Activated CD8-positive, alpha-beta memory T cell treated with anti-CD3 and anti-CD28 coated beads, Interleukin-2, amount 50 U/mL, for 4 hours (primary cell): ENCODE data around the gene ZNF132.
"Not testable (repeated sequence)": the region's sequence is repeated elsewhere in the genome, so short reads cannot be mapped to it uniquely, and the experiment has no call there.

Experiments used
- DNase-seq: peaks from one replicate; pipeline ENCODE4 v3.0.0-alpha.2; 2020

Gene ZNF132

DNA sequence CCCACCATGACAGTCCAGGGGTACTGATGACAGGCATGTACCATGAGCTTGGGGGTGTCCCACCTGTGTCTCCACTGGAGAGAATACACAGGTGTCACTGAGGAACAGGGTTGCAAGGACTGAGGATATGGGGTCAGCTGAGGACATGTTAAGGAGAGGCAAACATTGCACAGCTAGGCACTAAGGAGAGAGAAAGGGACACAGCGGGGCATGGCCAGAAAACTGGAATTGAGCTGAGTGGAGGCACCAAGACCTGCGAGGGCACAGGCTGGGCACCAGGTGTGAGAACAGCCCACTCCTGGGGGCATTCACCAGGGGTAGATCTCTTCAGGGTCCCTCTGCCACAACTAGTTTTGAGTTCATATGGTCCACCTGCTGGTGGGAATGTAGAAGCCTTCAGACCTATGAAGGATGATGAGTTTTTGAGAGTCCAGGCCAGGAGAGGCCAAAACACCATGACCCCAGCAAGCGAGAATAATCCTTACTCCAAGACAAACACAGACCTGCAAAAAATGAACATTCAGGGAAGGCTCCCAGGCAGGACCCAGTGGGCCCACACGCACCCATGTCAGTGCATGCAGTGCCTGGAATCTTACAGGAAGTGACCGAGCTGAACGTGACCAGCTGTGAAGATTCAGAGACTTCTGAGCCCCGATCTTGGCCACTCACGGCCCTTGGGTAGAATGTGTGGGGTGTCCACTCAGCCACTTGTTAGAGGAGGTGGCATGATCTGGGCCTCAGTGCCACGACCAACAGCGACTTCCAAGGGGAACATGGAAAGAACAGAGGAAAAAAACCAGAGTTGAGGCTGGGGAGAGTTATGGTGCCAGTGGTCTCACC is 32.9 kb downstream of the ZNF132 start:
- DNase-seq, result no peak

DNA sequence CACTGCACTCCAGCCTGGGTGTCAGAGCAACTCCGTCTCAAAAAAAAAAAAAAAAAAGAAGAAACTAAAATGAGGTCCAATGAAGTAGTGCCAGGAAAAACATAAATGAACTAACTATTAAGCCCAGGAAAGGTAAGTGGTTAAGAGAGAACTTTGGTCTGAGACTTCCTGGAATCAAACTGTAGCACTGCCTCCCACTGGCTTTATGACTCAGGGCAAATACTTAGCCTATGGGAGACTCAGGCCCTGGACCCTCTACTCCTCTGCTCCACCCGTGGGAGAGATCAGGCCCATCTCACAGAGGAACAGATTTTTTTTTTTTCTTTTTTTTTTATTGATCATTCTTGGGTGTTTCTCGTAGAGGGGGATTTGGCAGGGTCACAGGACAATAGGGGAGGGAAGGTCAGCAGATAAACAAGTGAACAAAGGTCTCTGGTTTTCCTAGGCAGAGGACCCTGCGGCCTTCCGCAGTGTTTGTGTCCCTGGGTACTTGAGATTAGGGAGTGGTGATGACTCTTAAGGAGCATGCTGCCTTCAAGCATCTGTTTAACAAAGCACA is 36.0 kb downstream of the ZNF132 start:
- DNase-seq, result not testable (repeated sequence)

DNA sequence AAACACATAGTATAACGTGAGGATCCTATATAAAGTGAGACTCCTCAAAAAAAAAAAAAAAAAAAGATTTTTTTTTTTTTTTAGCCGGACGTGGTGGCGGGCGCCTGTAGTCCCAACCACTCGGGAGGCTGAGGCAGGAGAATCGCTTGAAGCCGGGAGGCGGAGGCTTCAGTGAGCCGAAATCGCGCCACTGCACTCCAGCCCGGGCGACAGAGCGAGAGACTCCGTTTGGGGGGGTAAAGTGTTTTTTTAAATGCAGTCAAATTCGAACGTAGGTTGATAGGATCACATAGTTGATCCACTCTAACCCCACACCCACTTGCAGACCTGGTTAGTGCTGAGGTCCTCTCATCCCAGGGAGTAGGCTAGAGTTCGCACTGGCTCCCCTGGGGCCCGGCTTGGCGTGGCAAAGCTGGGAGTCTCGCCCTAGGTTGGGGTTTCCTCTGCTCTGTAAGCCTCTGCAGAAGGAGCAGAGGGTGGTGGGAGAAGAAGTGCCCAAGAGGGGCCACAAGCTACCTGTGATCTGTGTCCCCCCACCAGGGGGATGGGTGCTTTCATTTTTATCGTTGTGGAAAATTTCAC is 38.0 kb downstream of the ZNF132 start:
- no peak for DNase-seq

DNA sequence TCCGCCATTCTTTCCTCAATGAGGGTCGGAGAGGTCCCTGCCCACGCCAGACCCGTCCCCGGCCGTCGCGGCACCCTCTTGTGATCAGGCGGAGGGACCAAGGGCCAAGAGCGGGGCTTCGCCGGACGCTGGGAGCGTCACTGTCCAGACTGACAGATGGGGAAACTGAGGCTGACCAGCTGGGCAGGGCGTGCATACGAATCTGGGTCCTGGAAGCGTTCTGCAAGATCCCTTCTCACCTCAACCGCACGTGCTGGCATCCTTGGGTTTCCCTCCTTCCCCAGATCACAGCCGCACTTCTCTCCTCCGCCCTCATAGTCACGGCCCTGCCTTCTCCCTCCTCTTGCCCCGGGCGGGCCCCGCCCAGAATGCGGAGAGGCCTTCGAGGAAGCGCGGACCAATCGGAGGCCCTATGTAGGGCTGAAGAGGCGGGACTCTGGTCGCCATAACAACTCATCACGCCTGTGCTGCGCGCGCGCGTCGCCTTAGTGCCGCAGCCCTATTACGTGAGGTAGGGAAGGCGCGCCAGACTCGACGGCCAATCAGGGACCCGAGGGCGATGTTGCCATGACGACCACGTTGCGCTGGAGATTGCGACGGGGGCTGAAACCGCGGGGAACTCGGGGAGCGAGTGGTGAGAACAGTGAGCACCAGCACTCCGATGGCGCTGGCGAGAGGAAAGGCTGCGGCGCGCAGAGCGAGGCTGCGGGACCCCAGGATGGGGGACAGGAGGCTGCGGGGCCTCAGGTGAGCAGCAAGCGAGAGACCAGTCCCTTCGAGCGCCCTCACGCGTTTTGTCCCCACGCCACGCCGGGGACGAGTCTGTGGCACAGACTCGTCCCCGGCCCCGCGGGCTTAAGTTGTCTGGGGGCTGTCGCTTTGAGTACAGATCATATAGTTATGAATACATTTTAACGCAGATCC is 38.8 kb downstream of the ZNF132 start:
- DNase-seq, result peak; percentile 99

DNA sequence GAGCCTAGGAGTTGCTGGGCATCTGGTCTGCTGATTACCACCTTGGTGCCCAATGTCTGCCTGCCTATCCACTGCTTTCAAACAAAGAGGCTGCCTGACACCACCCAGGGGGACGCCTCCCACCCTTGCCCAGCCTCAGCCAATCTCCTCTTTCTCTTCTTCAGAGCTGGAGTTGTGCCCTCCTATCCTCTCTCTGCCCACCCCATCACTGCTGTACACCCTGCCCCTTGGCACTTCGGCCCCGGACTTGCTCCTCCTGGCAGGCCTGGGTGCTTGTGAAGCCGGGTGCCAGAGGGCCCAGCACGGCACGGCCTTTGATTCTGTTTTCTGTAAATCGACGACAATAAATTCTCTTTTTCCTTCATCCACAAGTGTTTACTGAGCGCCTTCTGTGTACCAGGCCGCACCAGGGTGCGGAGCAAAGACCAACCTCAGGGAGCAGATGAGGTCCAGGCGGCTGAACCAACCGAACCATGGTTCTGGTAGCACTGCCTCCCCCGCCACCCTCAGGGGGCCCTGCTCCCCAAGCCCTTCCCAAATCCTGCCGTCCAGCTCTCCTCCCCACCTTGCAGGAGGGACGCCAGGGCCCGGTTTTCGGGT is 39.5 kb downstream of the ZNF132 start:
- no peak for DNase-seq

DNA sequence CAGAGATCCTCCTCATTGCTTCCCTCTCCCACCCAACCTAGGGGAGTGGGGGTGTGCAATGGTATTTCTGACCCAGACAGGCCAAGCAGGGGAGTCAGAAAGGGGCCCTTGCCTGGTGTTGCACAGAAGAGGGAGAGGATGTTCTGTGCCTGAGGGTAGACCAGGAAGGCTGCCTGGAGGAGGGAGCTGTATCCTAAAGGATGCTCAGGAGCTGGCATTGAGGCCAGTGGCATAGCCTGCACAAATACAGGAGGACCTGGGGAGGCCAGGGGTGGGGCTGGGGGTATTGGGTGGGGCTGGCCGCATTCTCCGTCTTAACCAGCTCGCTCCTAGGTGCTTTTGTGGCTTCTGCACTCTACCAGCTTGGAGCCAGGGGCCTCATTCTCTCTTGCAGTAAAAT is 40.0 kb downstream of the ZNF132 start:
- no peak for DNase-seq

DNA sequence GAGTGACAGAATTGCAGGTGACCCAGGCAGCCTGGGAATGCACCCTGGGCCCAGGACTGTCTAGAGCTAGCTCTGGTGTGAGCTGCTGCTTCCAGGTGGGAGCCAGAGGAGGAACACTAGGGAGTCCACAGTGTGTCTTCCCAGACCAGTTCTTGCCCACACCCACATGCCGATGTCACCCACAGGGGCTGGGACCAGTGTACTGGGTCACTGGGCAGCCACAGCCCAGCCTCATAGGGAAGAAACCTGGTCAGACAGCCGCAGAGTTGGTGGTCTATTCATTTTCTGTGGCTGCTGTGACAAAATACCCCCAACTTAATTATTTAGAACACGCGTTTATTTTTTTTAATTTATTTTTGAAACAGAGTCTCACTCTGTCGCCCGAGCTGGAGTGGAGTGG is 41.4 kb downstream of the ZNF132 start:
- no peak for DNase-seq

DNA sequence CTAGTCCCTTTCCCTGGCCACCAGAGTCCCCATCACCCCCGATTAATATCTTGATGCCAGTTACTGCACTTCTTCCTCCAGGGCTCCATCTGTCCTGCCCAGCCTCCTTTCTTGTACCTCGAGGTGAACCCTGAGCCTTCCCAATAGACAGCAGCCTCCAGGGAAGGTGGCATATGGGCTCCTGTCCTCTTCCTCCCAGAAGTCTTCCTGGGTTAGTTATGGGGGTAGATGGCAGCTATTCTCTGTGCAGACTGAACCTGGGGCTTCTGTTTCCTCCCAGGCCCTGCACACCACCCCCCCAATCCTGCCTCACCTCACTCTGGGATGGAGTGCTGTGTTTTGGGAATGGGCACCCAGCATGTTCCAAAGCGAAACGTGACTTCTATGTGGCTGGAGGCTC is 41.9 kb downstream of the ZNF132 start:
- DNase-seq, result no peak

DNA sequence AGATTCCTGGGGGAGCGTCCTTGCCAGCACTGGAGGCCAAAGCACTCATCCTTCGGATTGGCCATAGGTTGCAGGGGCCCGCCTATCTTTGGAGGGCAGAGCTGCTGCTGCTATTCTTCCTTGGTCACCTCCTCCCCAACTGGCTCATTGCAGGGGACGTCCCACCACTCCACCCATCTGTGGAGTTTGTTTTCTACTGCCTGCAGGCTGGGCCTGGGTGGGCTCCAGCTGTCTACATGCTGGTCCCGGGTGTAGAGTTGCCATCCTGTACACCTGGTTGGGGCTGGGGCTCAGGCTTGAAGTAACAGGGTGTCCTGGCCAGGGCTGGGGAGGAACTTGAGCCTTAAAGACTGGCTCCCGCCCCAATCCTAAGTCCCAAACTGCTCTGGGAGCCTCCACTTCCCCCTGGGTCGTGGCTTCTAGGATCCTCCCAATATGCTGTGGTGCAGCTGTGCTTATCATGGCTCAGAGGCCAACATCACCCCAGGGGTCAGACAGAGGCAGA is 42.4 kb downstream of the ZNF132 start:
- DNase-seq, result no peak

DNA sequence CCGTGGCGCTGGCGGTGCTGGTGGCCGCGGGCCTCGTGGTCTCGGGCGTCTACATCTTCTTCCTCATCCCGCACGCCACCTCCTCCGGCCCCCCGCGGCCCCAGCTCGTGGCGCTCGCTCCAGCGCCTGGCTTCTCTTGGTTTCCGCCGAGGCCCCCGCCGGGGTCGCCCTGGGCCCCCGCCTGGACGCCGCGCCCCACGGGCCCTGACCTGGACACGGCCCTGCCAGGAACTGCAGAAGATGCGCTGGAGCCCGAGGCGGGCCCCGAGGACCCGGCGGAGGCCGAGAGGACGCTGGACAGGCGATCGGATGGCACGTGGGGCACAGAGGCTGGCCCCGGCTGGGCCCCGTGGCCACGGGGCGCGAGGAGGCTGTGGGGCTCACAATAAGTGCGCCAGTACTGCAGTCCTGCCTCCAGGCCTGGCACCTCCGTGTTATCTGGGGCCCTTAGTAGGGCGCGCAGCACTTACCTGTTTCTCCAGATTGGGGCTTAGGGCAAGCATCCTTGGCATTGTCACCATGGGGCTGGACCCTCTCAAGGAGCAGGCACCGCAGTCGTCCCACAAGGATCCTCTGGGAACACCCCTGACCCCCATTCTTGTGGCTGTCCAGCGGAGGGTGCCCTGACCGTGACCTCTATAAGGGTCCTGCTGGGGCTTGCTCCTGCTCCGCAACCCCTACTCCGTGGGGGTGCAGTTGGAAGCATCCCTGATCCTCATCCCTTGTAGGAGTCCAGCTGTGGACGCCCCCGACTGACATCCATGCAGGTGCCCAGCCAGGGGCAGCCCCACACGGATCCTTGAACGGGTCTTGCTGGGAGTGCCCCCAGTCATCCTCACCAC is 43.0 kb downstream of the ZNF132 start:
- DNase-seq, result no peak

DNA sequence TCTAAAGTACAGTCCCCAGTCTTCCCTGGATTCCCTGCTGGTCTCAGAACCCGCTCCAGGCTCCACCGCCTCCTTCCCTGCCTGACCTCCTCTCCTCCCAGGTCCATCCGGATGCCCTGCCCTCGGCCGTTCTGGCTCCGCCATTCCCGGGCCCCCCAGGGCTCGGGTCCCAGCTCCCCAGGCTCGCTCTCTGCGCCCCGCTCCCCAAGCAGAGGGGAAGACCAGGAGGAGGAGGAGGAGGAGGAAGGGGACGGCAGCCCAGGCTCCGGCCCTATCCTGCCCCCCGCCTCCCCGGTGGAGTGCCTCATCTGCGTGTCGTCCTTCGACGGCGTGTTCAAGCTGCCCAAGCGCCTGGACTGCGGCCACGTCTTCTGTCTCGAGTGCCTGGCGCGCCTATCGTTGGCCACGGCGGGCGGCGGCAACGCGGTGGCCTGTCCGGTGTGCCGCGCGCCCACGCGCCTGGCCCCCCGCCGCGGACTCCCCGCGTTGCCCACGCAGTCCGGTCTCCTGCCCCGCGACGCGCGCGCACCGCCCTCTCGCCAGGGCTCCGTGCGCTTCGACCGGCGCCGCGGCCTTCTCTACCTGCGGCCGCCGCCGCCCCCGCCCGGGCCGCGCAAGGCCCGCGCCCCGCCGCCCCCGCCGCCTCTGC is 43.9 kb downstream of the ZNF132 start:
- DNase-seq, result no peak

DNA sequence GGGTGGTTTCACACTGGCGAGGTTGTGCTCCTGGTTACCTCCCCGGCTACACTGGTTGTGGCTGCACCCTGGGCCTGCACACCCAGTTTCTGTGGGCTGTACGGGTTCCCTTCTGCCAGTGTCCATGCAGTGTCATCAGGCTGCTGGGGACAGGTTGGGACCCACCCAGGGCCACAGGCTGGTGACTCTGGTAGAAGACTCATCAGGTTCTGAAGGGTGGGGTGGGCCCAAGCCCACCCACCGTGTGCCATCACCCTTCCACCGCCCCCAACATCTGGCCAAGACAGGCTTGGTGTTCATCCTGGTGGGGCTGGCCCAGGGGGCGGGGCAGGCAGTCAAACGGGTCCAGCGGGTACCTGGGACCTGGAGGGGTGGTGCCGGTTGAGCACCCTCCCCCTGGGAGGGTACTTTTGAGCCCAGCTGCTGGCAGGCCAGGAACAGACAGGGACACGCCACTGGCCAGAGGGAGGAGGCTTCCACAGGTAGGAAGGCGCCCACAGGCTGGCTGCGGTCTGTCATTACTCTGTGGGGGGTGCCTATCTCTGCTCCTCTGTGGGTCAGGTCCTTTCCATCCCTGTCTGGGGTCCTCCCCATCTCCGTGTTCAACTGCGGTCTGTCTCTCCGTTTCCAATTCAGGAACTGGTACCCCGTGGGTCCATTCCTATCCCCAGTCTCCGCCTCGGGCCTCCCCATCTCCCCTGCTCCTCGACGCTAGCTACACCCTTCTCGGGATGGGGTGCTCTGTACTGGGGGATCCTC is 44.6 kb downstream of the ZNF132 start, which contains the start of gene RNF225:
Gene RNF225 (plus strand): TSS at position 437 of the 759 bp plus-strand sequence. CDS start 434 bp downstream, outside the sequence.
- DNase-seq, result no peak

DNA sequence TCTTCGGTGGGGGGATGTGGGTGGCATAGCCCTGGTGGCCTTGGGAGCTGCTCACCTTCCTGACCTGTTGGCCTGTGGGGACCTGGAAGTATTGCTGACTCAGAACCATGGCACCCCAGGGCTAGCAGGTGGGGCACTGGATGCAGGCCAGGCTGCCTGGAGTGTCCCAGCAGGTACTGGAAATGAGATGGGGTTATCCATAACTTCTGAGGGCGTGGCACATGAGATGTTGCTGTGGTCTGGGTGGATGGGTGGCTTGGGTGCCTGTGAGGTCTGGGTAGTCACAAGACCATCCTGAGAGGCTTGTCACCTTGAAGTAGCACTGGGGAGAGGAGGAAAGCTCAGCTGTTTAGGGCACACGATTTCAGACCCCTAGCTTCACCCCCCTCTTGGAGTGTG is 45.1 kb downstream of the ZNF132 start:
- DNase-seq, result no peak

DNA sequence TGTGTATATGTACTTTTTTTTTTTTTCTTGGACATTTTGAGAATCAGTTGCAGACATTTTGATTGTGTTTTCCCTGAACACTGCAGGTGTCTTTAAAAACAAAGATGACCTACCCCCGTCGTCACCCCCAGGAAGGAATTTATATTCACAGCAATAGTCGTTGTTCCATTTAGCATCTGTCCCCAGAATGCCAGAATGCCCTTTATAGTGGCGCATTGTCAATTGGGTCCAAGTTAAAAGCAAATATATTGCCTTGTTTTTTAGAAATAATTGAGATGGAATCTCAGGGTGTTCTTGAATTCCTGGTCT is 46.3 kb downstream of the ZNF132 start:
- no peak for DNase-seq

DNA sequence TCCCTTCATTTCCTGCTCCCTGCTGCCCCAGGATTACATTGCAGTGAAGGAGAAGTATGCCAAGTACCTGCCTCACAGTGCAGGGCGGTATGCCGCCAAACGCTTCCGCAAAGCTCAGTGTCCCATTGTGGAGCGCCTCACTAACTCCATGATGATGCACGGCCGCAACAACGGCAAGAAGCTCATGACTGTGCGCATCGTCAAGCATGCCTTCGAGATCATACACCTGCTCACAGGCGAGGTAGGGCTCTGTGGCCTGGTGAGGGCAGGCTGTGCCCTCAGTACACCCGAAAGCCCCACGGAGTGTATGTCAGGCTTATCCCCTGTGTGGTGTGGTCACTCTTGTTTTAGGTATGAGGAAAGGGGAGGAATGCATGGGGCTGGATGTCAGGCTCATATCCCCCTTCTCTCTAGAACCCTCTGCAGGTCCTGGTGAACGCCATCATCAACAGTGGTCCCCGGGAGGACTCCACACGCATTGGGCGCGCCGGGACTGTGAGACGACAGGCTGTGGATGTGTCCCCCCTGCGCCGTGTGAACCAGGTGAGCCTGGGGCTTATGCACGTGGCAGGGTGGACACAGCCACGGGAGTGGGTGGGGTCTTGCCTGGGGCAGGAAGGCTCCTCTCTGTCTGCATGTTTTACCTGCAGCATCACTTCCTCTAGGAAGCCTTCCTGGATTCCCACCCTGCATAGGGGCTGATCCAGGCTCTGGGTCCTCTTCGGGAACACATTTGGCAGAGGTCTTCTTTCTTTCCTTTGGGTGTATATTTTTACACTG is 46.8 kb downstream of the ZNF132 start:
- no peak for DNase-seq

DNA sequence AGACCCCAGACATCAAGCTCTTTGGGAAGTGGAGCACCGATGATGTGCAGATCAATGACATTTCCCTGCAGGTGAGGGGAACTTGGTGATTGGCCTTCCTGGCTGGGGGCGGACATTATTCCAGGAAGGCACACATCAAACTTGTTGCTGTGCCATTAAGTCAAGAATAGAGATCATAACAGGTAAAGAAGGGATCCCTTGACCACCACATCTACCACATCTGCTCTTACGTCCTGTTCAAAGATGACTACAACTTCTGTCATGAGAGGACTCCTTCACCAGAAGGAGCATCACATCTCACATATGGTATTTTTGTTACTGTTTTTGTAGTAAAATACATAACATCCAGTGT is 51.8 kb downstream of the ZNF132 start:
- DNase-seq, result no peak

DNA sequence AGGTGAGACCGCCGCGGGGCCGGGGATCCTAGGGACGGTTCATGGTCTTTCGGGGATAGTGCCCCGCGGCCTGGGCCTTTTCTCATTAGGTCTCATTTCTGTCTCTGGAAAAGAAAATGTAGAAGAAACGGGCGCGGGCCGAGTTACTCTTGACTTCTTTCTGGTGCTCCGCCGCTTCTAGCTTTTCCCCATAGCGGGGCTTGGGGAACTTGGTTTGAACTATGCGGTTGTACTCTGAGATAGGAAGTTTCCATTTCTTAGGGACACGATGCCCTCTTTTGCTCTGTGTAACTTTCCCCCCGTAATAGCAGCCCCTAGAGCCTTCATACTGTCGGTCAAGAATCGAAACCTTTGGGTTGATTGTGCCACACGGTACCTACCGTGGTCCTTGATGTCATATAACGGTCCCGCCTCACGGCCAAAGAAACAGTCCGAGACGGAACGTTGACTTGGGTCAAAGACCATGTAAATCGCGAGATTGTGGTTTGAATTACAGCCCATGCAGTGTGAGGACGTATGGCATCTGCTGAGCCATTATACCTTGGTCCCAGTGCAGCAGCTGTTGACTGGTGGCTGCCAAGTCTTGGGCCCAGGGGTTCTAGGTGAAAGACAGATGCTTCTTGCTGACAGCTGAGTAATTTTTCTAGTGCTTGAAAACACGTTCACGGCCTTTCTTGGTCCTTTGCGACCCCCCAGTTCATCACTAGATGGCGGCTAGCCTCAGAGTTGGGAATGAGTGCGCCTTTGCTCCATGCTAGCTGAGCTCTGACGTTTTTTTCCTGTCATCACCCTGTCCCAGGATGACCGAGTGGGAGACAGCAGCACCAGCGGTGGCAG is 52.4 kb downstream of the ZNF132 start:
- no peak for DNase-seq

DNA sequence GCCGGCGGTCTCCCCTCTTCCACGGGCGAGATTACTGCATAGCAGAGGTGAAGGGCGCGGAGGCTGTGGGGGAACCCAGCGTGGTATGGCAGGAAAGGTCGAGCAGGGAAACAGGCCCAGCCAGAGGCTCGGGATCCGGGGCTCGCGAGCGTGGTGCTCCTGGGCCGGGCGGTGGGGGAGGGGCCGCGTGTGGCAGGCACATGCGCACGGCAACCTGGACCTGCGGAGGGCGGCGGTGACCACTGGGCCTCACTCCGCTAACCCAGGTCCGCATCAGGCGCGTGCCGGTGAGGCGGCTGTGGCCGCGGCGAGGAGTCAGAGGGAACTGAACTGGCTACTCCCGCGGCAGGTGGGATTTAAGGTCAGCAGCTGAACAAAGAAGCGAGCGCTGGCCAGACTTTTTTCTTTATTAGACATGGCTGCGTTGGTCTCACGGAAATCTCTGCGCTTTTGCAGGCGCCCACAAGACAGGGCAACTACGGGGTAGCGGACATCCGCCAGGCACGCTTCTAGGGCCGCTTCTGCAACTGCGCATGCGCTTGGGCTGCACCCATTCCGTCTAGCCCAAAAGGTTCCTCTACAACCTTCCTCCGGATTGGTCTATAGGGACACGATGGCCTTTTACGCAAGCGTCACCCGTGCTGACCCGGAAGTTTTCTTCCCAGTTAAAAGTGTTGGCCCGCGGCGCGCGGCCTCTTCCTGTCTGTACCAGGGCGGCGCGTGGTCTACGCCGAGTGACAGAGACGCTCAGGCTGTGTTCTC is 53.2 kb downstream of the ZNF132 start, which contains the start of gene RPS5:
Gene RPS5 (plus strand): TSS at position 694 of the 762 bp plus-strand sequence. CDS start 869 bp downstream, outside the sequence.
- DNase-seq, result peak; percentile 93
